Amygdala (tissue), 56 donors: Measurements from ENCODE around the gene INMT.

Source experiments
- DNase-seq, 56 donors: peaks; one replicate each; lab custom pipeline; 2025; lab: John Stamatoyannopoulos, UW

The INMT gene

DNA sequence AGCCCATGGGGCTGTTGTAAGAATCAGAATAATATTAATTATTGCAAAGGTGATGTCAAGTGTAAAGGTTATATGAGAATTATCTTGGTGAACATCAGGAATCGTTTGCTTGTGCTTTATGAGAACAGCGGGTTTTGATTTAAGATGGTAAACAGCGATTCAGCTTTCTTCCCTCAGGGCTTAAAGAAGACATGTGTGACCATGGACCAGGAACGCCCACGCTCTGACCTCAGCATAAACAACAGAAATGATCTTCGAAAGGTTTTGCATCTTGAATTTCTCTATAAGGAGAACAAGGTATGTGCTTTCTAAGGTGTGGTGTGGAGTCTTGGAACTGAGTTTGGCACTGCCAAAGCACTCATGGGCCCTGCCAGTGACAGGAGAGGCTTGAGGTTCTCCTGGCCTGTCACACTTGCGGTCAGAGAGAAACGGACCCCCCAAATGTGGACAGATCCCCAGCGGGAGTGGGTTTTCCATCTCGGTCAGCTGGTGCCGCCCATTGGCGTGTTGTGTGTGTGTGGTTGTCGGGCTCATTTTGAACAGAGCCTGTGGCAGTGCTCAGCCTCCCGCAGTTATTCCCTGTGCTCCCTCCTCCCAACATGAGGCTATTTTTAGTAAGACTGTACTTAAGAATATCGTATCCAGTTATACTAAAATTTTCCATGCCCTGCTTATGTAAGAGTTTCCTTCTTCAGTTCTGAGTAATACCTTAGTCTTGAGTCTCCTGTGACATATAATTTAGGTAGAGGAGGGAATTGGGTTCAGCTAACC lies 26.5 kb downstream of the INMT start:
- no peak for DNase-seq

GRCh38 chr7:30779574-30779973 lies 27.6 kb downstream of the INMT start:
- DNase-seq, result no peak

DNA sequence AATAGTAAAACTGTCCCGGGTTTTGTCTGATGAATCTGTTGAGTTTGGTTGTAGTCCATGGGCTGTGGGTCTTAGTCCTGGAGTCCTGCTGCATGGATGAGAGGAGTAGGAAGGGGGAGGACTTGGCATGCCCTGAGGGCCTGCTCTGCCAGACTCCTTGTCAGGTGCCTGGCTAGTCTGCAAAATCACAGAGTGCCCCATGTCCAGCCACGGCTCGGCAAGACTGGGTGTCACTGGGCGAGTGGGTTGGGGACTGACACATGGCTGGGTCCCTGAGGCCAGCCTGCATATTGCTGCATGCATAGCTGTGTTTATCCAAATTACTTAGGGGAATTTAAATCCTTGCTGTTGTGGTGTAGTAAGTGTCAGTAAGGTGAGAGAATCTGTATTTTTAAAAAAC lies 29.0 kb downstream of the INMT start:
- DNase-seq, result peak in 13 of 56 donors; percentile 4 to 55 (median 19)

DNA sequence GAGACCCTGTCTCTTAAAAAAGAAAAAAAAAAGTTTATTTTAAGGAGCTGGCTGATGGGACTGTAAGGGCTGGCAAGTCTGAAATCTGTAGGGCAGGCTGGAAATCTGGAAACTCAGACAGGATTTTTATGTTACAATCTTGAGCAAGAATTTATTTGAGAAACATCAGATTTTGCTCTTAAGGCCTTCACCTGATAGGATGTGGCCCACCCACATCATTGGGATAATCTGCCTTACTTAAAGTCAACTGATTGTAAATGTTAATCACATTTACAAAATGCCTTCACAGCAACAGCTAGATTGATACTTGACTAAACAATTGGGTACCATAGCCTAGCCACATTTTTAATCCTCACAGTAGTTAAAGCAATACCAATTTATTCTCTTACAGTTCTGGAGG lies 30.8 kb downstream of the INMT start:
- DNase-seq, result no peak

DNA sequence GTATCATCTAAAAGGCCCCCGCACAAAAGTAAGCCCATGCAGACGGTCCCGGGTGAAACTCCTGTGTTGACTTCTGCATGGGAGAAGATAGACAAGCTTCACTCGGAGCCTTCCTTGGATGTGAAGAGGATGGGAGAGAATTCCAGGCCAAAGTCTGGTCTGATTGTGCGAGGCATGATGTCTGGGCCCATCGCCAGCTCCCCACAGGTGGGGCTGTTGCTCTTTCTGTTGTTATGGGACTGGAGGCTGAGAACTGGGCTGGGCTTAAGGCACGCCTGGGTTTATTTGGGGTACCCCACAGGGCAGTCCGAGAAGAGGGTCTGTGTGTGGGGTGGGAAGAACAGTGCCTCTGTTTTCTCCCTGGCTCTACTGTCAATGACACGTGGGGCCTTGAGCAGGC lies 33.9 kb downstream of the INMT start:
- no peak for DNase-seq

- DNase-seq, result no peak
Measured at GRCh38 chr7:30787486-30787885, 35.6 kb downstream of the INMT start.

- no peak for DNase-seq
Measured at GRCh38 chr7:30788640-30789333, 36.9 kb downstream of the INMT start.

DNA sequence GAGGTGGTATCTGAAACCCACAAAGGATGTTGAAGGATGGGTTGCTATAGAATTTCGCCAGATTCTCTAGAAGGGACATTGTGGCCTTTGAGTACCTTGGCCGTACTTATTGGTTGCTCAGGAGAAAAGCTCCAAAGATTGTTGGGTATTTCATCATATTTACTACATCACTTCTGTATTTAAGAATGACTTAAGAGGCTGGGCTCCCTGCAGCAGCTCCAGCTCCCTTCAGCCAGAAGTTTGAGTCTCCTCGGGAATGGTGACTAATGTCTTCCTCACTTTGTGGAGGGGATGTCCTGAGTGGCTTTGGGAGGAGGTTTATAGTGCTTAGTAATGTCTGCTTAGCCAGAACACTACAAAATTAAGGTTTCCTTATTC lies 37.4 kb downstream of the INMT start:
- no peak for DNase-seq

DNA sequence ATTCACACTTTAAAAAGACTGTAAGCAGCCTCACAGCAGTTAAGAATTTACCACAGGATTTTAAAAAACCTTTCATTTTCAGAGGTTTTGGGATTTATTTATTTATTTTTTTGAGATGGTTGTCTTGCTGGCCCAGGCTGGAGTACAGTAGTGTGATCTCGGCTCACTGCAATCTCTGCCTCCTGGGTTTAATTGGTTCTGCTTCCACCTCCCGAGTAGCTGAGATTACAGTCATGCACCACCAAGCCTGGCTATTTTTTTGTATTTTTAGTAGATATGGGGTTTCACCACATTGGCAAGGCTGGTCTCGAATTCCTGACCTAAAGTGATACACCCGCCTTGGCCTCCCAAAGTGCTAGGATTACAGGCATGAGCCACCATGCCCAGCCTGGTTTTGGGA lies 38.4 kb downstream of the INMT start:
- DNase-seq, result no peak

DNA sequence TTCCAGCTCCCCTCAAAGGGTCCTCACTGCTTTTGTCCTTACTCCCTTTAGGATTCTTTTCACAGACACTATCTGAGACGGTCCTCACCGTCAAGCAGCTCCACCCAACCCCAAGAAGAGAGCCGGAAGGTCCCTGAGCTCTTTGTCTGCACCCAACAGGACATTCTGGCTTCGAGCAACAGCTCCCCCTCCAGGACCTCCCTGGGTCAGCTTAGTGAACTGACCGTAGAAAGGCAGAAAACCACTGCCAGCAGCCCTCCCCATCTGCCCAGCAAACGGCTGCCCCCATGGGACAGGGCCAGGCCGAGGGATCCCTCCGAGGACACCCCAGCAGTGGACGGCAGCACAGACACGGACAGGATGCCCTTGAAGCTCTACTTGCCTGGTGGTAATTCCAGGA lies 39.2 kb downstream of the INMT start:
- DNase-seq, result no peak

GRCh38 chr7:30795161-30795948 lies 43.4 kb downstream of the INMT start:
- no peak for DNase-seq

DNA sequence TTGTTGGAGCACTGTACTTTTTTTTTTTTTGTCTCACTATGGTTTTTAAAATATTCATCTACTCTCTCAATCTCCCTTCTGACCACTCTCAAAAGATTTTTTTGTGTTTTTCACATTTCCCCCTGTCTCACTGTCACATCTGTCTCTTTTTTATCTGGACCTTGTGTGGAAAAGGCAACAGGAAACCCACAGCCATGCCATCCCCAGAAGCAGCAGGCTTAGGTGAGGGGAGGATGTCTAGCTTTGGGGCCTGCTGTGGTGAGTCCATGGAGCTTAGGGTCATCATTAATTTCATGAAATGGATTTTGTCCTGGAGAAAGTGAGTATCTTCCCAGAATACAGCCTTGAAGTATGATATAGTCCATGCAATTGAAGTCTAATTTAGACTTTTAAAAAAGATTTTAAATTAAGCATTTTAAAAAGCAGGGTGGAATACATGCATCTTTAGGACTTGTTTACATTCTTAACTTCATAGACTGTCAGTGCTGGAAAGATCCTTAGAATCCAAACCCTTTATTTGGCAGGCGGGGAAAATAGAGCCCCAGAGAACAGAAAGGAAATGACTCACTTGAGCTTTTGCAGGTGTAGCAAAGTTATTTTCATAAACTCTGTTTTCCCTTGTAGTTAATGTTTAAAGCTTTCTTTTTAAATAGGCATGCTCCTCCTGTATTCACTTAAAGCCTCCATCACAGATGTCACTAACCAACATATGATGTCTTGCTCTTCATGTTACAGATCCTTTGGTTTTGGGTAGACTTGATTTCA lies 44.4 kb downstream of the INMT start:
- DNase-seq, result no peak

- no peak for DNase-seq
Measured at GRCh38 chr7:30797176-30798040, 45.5 kb downstream of the INMT start.

DNA sequence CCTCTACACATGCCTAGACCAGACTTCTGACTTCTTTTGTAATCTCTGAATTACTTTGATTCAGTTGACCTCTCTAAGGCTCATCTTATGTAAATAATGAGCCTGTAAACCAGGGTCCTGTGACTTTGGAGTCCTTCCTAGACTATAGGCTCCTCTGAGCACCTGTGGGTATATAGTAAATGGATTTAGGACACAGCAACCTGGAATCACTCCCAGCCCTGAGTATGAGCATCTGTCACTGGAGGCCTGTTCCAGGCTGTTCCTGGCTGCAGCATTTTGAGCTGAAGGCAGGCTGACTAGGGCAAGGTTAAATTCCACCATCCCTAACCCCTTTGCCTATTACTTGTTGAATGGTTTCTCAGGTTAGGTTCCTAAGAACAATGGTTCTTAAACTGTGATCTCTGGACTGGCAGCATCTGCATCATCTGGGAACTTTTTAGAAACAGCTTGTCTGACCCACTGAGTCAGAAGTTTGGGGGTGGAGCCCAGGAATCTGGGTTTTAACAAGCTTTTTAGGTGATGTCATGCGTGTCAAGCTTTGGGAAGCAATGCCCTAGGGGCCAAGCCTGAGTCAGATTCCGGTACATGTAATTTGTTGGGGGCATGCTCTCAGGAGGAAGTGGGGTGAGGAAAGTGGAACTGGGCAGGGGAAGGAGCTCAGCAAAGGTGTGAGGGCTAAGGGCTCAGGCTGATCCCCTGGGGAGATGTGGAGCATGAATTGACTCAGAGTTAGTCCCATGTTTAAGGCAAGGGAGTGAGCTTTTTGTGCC lies 47.5 kb downstream of the INMT start:
- DNase-seq, result no peak

DNA sequence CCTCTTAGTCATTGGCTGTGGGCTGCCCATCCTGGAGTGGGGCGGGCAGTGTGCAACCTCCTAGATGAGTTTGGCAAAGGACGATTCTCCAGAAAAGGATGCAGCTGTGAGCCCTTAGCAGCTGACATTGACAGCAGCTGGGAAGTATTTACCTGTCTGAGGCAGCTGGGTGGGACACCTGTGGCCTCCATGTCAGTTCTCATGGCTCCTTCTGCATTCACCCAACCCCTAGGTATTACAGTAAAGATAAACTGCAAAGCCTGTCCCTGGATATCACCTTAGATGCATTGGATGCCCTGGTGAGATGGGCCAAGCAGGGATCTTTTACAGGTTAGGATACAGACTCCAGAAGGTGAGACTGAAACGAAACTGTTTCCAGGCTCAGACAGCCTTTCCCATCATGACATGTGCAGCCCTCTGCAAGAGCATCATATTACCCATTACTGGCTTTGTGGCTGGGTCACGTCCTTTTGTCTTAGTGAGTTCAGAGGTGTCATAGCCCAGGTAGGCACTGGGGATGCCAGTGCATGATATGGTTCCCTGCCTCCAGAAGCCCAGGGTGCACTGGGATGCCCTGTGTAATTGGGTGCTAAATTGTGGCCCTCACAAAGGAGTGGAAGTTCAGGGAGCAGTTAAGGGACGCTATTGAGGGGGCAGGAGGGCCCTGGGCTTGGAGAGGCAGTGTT lies 48.2 kb downstream of the INMT start:
- DNase-seq, result no peak

DNA sequence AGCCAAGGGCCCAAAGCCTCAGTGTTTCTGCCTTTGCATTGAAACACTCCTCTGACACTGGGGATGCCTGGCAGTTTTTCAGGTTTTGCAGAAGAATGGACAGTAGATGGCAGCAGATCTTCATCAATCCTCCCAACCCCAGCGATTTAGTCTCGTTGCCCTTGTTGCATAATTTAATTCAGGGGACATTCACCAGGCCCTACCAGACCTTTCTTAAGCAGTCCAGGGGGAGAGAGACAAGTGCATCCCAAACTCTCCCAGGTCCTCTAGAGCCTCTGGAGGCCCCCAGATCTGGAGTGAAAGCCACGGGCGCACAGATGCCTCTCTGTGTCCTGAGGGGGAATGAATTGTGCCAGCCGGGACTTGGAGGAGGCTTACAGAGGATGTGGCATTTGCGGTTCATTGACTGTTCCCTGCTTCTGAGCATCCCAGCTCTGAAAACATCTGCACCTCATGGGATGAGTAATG lies 48.9 kb downstream of the INMT start:
- DNase-seq, result peak in 45 of 56 donors; percentile 3 to 80 (median 36)

GRCh38 chr7:30802812-30803211 lies 50.9 kb downstream of the INMT start:
- DNase-seq, result no peak

- no peak for DNase-seq
Measured at GRCh38 chr7:30804078-30804661, 52.2 kb downstream of the INMT start.
